Putamen (tissue), 1 donor: ENCODE data around the gene CMTM3.
"Not testable (repeated sequence)": the region's sequence is repeated elsewhere in the genome, so short reads cannot be mapped to it uniquely, and the experiment has no call there.

Experiments
- DNase-seq: peaks from one replicate; pipeline ENCODE4 v3.0.0-alpha.2; 2016; ENCODE audit warnings: low spot score

The CMTM3 gene, protein sequence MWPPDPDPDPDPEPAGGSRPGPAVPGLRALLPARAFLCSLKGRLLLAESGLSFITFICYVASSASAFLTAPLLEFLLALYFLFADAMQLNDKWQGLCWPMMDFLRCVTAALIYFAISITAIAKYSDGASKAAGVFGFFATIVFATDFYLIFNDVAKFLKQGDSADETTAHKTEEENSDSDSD

DNA sequence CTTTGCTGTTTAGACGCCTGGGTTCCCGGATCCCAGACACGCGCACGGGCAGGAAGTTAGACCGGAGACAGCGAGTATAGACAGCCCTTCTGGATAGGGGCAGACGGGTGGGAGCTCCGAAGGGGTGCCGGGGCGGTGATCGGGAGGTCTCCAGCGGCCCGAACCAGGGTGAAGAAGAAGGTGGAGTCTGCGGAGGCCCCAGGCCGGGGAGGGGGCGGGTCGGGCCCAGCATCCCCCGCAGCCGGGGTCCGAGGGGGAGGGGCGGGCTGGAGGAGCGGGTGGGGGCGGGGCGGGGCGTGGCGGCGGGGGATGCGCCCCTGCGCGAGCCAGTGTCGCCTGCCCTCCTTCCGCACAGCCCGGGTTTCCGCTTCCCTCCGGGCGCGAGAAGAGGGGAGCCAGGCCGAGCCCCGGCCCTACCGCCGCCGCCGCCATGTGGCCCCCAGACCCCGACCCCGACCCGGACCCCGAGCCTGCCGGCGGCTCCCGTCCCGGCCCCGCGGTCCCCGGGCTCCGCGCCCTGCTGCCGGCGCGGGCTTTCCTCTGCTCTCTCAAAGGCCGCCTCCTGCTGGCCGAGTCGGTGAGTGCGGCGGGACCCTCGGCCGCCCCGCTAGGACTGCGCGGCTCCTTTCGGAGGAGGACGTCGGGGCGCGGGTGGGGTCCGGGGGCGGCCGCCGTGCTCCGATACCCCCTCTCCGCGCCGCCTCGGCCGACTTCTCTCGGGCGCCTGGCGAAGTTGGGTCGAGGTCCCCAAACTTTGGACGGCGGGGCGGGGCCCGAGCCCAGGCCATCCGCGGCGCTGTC lies at the start of gene CMTM3:
Gene CMTM3 (plus strand): TSS at position 329 of the 801 bp plus-strand sequence. CDS start 102 bp downstream, at position 431.
- no peak for DNase-seq

DNA sequence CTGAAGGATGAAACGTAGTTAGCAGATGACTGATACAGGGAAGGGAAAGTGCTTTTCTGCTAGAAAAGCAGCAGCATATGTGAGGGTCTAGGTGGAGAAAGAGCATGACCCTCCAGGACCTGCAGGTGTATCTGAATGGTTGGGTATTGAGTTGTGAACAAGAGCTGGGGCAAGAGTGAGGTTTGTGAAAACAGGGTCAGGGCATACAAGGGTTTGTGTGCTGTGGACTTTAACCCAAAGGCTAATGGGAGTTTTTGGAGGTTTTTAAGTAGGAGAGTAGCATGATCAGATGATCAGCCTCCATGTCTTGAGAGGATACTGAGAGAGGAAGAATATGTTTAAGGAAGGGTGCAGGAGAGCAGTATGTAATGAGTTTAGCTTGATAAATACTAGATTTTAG lies 44.4 kb upstream of the CMTM3 start:
- no peak for DNase-seq

GRCh38 chr16:66561381-66562080 lies 43.0 kb upstream of the CMTM3 start:
- DNase-seq = no peak

GRCh38 chr16:66562409-66562808 lies 42.1 kb upstream of the CMTM3 start:
- DNase-seq = no peak

DNA sequence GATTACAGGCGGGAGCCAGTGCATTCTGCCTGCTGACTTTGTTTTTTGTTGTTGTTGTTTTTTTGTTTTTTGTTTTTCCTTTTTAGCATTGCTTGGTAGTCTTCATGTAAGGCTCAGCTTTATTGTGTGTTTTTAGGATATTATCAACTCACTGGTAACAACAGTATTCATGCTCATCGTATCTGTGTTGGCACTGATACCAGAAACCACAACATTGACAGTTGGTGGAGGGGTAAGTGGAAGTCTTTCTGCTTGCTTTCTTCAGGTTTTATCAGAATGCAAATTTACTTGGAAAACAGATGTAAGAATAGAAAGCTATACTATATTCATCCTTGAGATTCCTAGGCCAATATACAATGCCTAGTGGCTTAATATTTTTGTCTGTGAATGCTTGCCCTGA lies 41.5 kb upstream of the CMTM3 start:
- no peak for DNase-seq

DNA sequence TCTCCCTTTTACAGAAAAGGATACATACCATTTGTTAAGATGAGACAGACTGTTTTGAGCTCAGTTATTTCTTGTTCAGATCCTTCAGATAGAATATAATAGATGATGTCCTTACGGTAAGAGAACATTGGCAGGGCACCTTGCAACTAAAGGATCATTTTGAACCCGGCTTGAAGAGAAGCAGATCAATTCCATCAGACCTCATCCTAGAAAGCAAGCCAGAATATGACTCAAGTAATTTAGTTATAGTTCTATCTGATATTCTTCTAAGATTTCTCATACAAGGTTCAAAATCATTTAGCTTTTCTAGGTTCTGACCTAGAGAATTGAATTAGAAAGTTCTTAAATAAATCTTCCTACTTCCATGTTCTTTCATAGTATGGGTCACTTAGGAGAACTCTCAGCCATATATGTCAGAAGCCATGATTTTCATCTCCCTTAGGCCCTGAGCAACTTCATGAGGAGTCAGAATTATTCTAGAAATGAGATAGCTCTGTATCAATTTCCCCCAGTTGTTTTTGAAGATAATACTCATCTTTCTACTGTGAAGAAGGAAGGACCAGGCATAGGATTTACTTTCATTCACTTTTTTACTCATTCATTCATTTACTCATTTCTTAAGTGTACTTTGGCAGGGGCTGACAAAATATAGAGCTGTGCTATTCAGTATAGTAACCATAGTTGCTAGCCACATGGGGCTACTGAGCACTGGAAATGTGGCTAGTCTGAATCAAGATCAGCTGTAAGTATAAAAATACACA lies 40.8 kb upstream of the CMTM3 start:
- no peak for DNase-seq

GRCh38 chr16:66566051-66566901 lies 38.2 kb upstream of the CMTM3 start, which contains the start of gene CMTM1:
Gene CMTM1 (plus strand): TSS chr16:66566439. CDS start chr16:66566514, 75 bp downstream.
- no peak for DNase-seq

DNA sequence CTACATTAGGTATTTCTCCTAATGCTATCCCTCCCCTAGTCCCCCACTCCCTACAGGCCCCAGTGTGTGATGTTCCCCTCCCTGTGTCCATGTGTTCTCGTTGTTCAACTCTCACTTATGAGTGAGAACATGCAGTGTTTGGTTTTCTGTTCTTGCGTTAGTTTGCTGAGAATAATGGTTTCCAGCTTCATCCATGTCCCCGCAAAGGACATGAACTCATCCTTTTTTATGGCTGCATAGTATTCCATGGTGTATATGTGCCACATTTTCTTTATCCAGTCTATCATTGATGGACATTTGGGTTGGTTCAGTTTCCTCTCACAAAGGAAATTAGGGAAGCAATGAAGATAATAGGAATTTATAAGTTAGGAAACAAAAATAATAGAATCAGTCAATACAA lies 37.2 kb upstream of the CMTM3 start:
- not testable (repeated sequence) for DNase-seq

DNA sequence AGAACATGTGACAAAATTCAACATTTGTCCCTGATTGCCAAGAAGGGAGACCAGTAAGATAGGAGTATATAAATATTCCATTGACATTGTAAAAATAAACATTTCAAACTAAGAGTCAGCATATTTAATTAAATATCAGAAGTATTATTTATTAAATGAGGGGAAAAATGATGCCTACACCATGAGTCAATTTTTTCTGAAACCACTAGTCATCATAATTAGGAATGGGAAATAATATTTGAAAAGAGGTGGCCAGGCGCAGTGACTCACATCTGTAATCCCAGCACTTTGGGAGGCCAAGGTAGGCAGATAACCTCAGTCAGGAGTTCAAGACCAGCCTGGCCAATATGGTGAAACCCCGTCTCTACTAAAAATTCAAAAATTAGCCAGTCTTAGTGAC lies 36.1 kb upstream of the CMTM3 start:
- no peak for DNase-seq

- no peak for DNase-seq
Measured at GRCh38 chr16:66569131-66569530, 35.4 kb upstream of the CMTM3 start.

GRCh38 chr16:66569827-66570405 lies 34.6 kb upstream of the CMTM3 start:
- DNase-seq = no peak

DNA sequence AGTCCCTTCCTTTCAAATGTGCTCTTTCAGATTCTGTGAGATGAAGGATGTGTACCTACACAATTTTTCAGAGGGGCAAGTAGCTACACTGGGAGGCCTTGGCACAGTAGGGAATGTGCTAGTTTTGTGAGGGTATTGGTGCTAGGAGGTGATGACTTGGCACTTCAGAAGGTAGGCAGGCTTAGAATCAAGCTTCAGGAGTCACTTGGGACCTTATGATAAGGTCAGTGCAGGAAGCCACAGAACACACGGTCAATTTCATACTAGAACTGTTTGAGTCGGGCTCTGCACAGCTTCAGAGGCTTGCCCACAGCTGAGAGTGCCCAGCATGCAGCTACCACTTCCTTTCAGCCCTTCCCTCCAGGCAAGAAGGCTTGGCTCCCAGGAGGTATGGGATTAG lies 32.1 kb upstream of the CMTM3 start:
- no peak for DNase-seq

DNA sequence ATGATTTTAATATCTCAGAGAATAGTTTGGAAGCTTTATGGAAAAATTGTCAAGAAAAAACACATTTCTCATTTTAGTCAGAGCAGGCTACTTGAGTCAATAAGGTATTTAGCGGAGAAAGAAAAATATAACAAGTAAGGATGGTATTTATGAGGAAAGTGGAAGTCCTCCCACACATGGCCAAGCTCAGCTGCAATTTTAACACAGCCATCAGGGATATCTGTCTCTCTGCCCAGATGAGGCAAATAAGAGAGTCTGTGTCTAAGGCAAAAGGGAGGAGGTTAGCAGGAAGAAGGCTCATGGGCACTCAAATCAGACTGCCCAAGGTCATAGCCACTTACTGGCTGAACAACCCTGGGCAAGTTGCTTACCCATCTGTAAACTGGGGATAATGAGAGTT lies 30.4 kb upstream of the CMTM3 start:
- no peak for DNase-seq

DNA sequence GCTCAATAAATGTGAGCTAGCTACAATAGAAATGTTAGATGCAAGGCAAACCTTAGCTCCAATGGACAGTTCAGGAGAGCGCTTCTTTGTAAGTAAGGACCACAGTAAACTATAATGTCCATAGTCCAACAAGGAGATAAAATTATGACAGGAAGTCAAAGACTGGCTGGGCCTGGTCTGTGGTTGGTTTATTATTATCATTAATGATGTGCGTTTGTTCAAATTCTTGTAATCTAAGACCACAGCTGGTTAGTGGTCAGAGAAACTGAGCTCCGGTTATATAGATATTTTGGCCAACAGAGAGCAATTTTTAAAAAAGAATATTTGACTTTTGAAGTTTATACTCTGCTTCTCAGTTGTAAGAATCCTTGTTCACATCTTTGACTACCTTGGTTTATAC lies 30.0 kb upstream of the CMTM3 start:
- DNase-seq = no peak

GRCh38 chr16:66575060-66575459 lies 29.4 kb upstream of the CMTM3 start:
- DNase-seq = no peak

GRCh38 chr16:66576296-66576695 lies 28.2 kb upstream of the CMTM3 start:
- DNase-seq = no peak

DNA sequence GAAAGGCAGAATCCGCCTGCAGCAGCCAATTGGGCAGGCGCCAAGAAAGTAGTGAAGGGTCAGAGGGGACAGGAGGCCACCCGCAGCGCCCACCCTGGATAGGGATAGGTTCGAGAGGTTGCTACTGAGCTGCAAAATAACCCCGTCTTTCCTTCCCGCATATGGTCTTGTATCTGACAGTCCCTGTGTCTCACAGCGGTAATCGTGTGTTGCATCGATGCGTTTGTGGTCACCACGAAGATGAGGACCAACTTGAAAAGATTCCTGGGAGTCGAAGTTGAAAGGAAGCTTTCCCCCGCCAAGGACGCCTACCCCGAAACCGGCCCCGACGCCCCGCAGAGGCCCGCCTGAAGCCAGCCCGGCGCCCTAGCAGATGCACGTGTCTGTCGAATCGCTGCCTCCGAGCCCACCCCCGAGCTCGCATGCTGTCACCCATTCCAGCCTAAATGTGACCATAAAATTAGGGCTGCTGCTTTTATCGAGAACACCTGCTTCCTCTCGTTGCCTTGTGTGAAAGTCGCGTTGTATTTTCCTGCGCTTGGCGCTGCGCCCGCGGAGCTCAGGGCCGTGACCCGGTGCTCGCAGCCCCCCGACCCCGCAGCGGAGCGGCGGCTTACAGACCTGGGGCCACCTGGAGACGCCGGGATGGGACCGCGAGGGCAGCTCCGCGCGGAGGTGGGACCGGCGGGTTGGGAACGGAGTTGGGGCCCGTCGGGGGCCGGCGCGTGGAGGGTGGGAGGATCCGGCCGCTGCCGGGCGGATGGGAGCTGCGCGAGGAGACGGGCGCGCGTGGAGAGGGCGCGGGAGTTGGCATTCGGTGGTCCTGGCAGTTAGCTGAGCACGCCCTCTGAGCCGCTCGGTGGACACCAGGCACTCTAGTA lies 25.6 kb upstream of the CMTM3 start, which contains the start of gene CMTM2:
Gene CMTM2 (plus strand): TSS at position 813 of the 881 bp plus-strand sequence. CDS start 145 bp downstream, outside the sequence.
- DNase-seq = no peak

GRCh38 chr16:66580605-66581209 lies 23.8 kb upstream of the CMTM3 start:
- no peak for DNase-seq

- no peak for DNase-seq
Measured at GRCh38 chr16:66581246-66581952, 23.1 kb upstream of the CMTM3 start.
